ENCODE measurements around the gene CXXC4. TPM values are rescaled to one million over a fixed set of nuclear protein-coding genes. Genes with fewer than 3 reads are reported as not detected.

Gene CXXC4
- total RNA-seq, result 79.8 TPM

GRCh38 chr4:104494822-104495559, at the start of gene CXXC4:
Gene CXXC4 (minus strand): TSS chr4:104494894. CDS start chr4:104491802, 3,092 bp downstream.

